ENCODE results near the gene BCAR1. TPM values are rescaled to one million over a fixed set of nuclear protein-coding genes. Genes with fewer than 3 reads are reported as not detected.
"Not testable (repeated sequence)": the region's sequence is repeated elsewhere in the genome, so short reads cannot be mapped to it uniquely, and the experiment has no call there.

BCAR1 gene
- total RNA-seq, 4 donors from 2014 or later: 125 to 201 (median 154) TPM

DNA sequence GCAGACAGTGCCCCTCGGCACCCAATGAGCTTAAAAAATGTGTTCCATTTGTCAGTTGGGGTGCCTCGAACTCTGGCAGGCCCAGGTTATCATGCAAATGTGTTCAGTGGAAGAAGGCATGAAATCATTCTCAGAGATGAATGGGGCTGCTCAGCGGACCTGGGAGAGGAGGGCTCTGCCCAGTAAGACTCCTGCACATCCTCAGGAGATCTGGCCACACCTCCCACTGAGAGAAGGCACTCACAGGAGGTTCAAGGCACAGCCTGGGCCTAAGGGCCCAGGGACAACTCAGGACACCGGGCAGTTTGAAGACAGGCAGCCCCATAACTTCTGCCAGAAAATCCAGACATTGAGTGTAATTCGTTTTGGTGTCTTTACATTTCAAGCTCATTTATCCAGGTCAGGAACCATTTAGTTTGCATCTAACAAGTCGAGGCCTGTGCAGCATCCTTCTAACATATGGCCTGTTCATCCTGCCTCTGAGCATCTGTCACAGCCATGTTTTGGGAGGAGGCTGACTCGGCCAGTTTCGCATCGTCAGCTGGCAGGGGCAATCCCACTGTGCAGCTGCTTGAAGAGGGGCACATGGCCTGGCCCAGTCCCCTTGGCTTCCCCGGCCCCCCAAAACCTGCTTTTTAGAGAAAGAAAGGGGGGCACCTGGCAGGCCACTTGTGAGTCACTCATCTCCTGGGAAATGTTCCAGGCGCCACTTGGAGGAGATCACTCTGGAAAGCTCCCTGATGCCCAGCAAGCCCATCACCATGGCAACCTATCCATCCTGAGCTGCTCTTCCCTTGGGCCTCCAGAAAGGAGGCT is 31.2 kb upstream of the BCAR1 start:
- Histone ChIP-seq H3K4me3 (no peak overlapping the region), H3K9me3 (no peaks in the 10 kb centered on the region), H3K27me3 (no peaks in the 10 kb centered on the region), H3K4me1 (no peaks in the 10 kb centered on the region), H3K27ac (no peak overlapping the region), H3K36me3 (no peaks in the 10 kb centered on the region)
- in situ Hi-C loops (cut with MboI; ENCODE audit: low pct_ligation_motif_present in 1 of 4, low pct_unique_long_range_greater_than_20kb in 1 of 4, low sequenced_read_pairs in 3 of 4): no loop called here
- TF ChIP-seq POLR2A (IDR thresholded peaks at IDR 0.05): no peak
- TF ChIP-seq EP300 (IDR thresholded peaks at IDR 0.05; ENCODE audit: low read depth): no peak
- no peak for TF ChIP-seq POLR2AphosphoS5 (IDR thresholded peaks at IDR 0.05)
- TF ChIP-seq, protein P1, sequence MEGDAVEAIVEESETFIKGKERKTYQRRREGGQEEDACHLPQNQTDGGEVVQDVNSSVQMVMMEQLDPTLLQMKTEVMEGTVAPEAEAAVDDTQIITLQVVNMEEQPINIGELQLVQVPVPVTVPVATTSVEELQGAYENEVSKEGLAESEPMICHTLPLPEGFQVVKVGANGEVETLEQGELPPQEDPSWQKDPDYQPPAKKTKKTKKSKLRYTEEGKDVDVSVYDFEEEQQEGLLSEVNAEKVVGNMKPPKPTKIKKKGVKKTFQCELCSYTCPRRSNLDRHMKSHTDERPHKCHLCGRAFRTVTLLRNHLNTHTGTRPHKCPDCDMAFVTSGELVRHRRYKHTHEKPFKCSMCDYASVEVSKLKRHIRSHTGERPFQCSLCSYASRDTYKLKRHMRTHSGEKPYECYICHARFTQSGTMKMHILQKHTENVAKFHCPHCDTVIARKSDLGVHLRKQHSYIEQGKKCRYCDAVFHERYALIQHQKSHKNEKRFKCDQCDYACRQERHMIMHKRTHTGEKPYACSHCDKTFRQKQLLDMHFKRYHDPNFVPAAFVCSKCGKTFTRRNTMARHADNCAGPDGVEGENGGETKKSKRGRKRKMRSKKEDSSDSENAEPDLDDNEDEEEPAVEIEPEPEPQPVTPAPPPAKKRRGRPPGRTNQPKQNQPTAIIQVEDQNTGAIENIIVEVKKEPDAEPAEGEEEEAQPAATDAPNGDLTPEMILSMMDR (IDR thresholded peaks at IDR 0.05): no peak
- DNase-seq: no peak
- intact Hi-C loops (cut with DNase I; ENCODE audit: low total_unique reads): no loop called here
- WGBS, 2 donors (ENCODE audit: low coverage in 1 of 2): 86% methylated on average over 11 of the region's 11 CpGs; no CpG with 5 or more reads in 1 of the 2 donors

DNA sequence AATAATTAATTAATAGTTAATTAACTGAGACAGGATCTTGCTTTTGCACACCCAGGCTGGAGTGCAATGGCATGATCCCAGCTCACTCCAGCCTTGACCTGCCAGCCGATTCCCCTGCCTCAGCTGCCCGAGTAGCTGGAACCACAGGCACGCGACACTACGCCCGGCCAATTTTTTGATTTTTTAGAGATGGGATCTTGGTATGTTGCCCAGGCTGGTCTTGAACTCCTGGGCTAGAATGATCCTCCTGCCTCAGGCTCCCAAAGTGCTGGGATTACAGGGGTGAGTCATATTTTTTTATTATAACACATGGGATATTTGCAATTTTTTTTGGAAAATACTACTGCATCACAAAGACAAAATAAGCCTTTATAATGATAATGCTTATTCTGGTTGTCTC is 30.4 kb upstream of the BCAR1 start:
- intact Hi-C loops (cut with DNase I; ENCODE audit: low total_unique reads) (no loop called here), in situ Hi-C loops (cut with MboI; ENCODE audit: low pct_ligation_motif_present in 1 of 4, low pct_unique_long_range_greater_than_20kb in 1 of 4, low sequenced_read_pairs in 3 of 4) (no loop called here)
- H3K4me3 ChIP-seq: no peak overlapping the region
- no peak overlapping the region for H3K27ac ChIP-seq
- DNase-seq: no peak
- H3K4me1 ChIP-seq: no peaks in the 10 kb centered on the region
- WGBS, 2 donors (ENCODE audit: low coverage in 1 of 2): 96% methylated on average over 6 of the region's 6 CpGs; no CpG with 5 or more reads in 1 of the 2 donors
- H3K27me3 ChIP-seq: no peaks in the 10 kb centered on the region
- TF ChIP-seq POLR2AphosphoS5 (IDR thresholded peaks at IDR 0.05) (no peak), EP300 (IDR thresholded peaks at IDR 0.05; ENCODE audit: low read depth) (no peak), POLR2A (IDR thresholded peaks at IDR 0.05) (no peak)
- TF ChIP-seq, protein P1 (IDR thresholded peaks at IDR 0.05): no peak
- H3K36me3 ChIP-seq: no peaks in the 10 kb centered on the region
- no peaks in the 10 kb centered on the region for H3K9me3 ChIP-seq

DNA sequence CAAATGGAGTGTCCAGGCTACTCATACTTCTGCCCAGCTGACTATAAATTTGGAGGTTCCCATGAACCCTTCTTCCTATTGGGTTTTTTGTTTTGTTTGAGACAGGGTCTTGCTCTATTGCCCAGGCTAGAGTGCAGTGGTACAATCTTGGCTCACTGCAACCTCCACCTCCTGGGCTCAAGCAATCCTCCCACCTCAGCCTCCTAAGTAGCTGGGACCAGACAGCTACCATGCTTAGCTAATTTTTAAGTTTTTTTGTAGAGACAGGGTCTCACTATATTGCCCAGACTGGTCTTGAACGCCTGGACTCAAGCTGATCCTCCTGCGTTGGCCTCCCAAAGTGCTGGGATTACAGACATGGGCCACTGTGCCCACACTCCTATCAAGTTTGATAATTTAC is 29.6 kb upstream of the BCAR1 start:
- H3K4me1 ChIP-seq; DNase-seq; in situ Hi-C loops (cut with MboI; ENCODE audit: low pct_ligation_motif_present in 1 of 4, low pct_unique_long_range_greater_than_20kb in 1 of 4, low sequenced_read_pairs in 3 of 4); H3K27ac ChIP-seq; H3K36me3 ChIP-seq; H3K9me3 ChIP-seq; H3K27me3 ChIP-seq; intact Hi-C loops (cut with DNase I; ENCODE audit: low total_unique reads); H3K4me3 ChIP-seq: not testable (repeated sequence)
- 93 to 100% methylated on average over 2 of the region's 2 CpGs for WGBS, 2 donors (ENCODE audit: low coverage in 1 of 2)

DNA sequence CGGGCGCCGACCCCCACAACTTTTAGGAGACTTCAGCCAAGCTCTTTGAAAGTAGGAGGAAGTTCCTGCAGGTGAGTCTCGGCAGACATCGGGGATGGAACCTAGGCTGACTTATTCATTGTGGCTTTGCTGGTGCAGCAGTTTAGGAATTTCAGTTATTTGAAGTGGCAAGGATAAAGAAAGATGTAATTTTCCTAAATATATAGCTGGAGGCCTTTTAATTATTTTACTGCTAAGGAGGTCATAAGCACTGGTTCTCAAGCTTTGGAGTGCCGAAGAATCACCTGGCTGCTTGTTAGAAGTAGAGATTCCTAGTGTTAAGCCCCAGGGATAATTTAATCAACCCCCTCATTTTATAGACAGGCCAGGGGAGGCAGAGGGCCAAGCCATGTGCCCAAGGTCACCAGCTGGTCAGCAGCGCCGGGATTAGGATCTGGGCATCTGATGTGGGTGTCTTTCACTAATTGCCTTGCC is 28.9 kb upstream of the BCAR1 start:
- H3K27me3 ChIP-seq: no peaks in the 10 kb centered on the region
- no peaks in the 10 kb centered on the region for H3K36me3 ChIP-seq
- in situ Hi-C loops (cut with MboI; ENCODE audit: low pct_ligation_motif_present in 1 of 4, low pct_unique_long_range_greater_than_20kb in 1 of 4, low sequenced_read_pairs in 3 of 4) (no loop called here), intact Hi-C loops (cut with DNase I; ENCODE audit: low total_unique reads) (no loop called here)
- H3K27ac ChIP-seq: no peak overlapping the region
- no peak for DNase-seq
- 89% methylated on average over 8 of the region's 8 CpGs; no CpG with 5 or more reads in 1 of the 2 donors for WGBS, 2 donors (ENCODE audit: low coverage in 1 of 2)
- TF ChIP-seq EP300 (IDR thresholded peaks at IDR 0.05; ENCODE audit: low read depth) (no peak), POLR2AphosphoS5 (IDR thresholded peaks at IDR 0.05) (no peak), POLR2A (IDR thresholded peaks at IDR 0.05) (no peak)
- TF ChIP-seq, protein P1 (IDR thresholded peaks at IDR 0.05): no peak
- H3K9me3 ChIP-seq: no peaks in the 10 kb centered on the region
- no peaks in the 10 kb centered on the region for H3K4me1 ChIP-seq
- no peak overlapping the region for H3K4me3 ChIP-seq

All from transverse colon (tissue), 4 donors.